ENCODE measurements around the gene SLC34A1.
"Not testable (repeated sequence)": the region's sequence is repeated elsewhere in the genome, so short reads cannot be mapped to it uniquely, and the experiment has no call there.

Gene SLC34A1

DNA sequence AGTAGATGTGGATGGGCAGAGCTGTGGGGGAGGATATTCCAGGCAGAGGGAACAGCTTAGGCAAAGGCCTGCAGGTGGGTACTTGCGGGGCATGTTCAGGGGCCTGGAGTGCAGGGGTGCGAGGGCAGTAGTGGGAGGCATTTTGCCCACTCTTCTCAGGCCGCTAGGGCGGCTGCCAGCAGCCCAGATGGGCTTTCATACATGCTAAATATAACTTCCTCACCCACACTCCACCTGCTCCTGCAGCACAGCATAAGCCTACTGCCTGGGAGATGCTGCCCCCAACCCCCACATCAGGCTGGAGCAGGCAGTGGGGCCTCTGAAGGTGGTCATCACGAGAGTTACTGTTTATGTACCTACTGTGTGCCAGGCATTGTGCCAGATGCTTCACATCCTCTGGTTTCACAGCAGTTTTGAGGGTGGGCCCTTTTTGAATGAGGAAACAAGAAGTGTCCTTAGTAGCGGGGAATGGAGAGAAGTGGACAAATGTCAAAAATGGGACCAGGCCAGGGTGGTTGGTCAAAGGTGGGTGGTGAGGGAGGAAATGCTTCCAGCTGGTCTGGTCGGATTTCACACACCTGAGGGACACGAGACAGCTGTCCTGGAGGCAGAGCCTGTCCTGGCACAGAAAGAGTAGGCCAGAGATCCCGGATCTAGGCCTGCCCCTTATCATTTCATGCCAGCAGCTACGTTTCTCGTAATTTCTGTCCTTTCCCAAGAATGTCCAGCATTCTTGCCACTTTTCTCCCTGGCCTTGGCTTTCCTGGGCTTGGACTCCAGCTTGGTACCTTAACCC lies 14.4 kb upstream of the SLC34A1 start:
- DNase-seq = no peak

- no peak for DNase-seq
Observed at GRCh38 chr5:177370488-177371119, 13.6 kb upstream of the SLC34A1 start.

- DNase-seq = no peak
Observed at GRCh38 chr5:177371120-177372033, 12.9 kb upstream of the SLC34A1 start.

- no peak for DNase-seq
Observed at GRCh38 chr5:177372034-177372896, 12.0 kb upstream of the SLC34A1 start.

- DNase-seq = no peak
Observed at GRCh38 chr5:177372910-177373309, 11.3 kb upstream of the SLC34A1 start.

DNA sequence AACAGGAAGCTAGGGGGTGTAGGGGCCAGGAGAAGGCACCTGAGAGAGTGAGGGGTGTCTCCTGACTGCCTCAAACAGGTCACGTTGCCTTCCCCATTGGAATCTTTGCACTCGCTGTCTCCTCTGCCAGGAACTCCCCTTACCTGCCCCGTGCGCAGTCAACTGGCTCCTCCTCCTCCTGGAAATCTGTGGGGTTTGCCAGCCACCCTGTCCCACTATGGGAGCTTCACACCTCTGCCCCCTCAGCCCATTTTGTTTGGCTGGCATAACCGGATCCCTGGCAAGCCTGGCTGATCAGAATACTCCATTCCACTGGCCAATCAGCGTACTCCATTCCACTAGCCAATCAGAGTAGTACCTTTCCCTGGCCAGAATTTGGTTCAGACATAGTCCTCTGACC lies 10.4 kb upstream of the SLC34A1 start:
- DNase-seq = no peak

GRCh38 chr5:177374211-177374610 lies 10.0 kb upstream of the SLC34A1 start:
- DNase-seq = no peak

DNA sequence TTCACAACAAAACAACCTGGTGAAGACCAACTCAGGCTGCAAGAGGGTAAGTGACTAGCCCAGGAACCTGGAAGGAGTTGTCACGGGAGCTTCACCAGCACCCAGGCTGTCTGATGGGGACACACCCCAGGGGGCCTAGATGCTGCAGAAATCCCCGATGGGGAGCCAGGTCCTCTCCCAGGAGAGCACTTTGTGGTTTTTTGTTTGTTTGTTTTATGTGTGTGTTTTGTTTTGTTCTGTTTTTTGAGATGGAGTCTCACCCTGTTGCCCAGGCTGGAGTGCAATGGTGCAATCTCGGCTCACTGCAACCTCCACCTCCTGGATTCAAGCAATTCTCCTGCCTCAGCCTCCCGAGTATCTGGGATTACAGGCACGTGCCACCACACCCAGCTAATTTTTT lies 8.7 kb upstream of the SLC34A1 start:
- DNase-seq = not testable (repeated sequence)

DNA sequence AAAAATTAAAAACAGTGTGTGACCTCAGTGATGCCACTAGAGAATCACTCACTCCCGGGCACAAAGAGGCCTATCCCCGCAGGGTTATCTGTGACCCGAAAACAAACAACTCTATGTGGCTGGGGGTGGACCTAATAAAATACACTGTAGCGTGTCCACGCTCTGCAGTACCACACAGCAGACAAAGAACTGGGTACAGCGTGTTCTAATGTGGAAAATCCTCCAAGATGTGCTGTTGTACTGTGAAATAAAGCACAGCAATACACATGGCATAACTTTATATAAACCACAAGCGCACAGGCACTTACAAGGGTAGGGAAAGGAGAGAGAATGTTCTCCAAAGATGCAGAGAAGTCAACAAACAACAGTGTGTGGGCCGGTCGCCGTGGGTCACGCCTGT lies 8.1 kb upstream of the SLC34A1 start:
- DNase-seq = no peak

DNA sequence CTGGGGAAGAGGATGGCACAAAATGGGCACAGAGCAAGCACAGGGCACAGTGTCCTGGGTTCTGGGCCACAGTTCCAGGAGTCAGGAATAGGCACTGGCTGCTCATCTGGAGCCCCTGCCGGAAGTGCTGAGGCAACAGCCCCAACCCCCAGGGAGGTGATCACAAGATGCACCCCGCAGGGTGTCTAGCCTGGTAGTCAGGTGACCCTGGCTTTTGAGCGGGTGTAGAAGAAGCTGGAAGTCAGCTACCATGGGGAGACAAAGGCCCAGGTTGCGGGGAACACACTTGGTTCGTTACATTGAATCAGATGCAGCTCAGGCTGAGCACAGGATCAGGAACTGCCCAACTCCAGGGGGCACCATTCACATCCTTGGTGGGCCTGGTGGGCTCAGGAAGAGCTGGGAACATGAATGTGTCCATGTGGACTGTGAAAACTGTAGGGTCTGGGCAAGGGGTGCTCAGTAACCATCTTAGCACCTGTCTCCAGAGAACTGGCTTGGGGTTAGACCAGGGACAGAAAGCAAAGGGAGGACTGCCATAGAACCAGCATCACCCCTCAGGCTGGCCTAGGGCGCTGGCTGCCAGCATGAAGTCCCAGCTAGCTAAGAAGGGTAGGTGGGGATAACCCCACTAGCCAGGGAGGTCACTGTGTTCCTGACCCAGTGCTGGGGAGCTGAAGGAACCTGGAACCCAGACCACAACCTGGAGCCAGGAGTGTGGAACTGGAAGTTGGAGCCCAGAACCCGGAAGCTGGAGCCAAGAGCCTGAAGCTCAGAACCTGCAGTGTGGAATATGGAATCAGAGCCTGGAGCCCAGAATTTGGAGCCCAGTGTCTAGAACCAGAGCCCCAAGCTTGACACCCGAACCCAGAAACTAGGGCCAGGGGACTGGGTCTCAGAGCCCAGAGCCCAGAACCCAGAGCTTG lies 6.1 kb upstream of the SLC34A1 start:
- no peak for DNase-seq

GRCh38 chr5:177378884-177379883 lies 5.0 kb upstream of the SLC34A1 start:
- no peak for DNase-seq

- DNase-seq = no peak
Observed at GRCh38 chr5:177380805-177381126, 3.5 kb upstream of the SLC34A1 start.

- DNase-seq = no peak
Observed at GRCh38 chr5:177382423-177383029, 1.7 kb upstream of the SLC34A1 start.

DNA sequence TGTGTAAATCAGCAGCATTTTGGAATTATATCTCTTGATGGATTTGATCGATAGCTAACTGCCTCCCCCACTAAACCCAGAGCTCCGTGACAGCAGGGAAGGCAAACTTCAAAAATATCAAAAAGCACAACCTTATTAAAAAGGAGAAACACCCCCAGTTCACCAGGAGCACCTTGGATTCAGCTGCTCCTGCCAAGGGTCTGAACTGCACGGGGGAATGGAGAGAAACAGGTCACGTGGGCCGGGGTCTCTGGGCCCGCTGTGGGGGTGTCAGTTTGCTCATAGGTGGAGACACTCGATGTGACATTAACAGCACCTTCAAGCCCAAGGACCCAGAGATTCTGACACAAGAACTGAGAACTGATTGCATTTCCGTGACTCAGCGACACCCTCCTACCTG lies 1.1 kb upstream of the SLC34A1 start:
- no peak for DNase-seq

- DNase-seq = no peak
Observed at GRCh38 chr5:177385720-177386119, 1.5 kb downstream of the SLC34A1 start.

GRCh38 chr5:177386542-177386941 lies 2.3 kb downstream of the SLC34A1 start:
- DNase-seq = no peak

GRCh38 chr5:177387405-177387804 lies 3.2 kb downstream of the SLC34A1 start:
- DNase-seq = no peak

DNA sequence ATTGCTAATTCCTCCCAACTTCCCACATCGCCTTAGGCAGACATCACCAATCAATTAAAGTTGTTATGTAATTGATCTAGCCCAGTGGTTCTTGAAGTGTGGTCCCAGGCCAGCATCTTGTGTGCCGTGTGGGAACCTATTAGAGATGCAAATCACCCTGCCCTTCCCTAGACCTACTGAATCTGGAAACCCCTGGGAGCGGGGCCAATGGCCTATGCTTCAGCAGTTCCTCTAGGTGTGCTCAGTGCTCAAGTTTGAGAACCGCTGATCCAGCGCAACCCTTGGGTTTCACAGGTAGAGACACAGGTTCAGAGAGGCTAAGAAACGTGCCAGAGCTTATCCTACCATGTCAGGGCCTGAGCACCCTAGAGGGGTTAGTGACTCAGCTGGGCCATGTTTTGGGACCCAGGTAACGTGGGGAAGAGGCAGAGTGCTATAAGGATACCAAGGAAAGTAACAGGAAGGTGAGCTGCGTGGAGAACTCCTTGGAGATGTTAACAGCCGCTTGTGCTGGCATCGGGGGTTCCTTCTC lies 4.4 kb downstream of the SLC34A1 start:
- DNase-seq = no peak

Data from KG1 (cell line).